ENCODE results near the gene POLD2.
A peak's percentile ranks its signal among the peaks of the same experiment; 100 is the strongest.
"Not testable (repeated sequence)": the region's sequence is repeated elsewhere in the genome, so short reads cannot be mapped to it uniquely, and the experiment has no call there.

The POLD2 gene

DNA sequence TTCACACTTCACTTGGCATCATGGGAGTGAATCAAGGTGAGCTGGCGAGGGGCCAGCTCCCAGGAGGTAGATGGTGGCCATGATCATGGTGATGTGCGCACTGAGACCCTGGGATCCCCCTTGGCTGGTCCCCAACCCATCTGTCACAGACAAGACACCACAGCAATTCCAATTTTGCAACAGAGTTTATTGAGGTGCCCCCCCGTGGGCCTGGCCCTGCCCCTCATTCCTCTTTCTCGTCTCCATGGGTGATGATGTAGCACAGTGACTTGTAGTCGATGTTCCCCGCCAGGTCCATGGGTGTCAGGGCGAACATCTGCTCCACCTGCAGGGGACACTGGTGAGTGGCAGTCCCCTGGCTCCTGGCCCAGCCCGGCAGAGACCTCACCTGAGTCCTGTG lies 15.3 kb upstream of the POLD2 start:
- DNase-seq, result no peak

DNA sequence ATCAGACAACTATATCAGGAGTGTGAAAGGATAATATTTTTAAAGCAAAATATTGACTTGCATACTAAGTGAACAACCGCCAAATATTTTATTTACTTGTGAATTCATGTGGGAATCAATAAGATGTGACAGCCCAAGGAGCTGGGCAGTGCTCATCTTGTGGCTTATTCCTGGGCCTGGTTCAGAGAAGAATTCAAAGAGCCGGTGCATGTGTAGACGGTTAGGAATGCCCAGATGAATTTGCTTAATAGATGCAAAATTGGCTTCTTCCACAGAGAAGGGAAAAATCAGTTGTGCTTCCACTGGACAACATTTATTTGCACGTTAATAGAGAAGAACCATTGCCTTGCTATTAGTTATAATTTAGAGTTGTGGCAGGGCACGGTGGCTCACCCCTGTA lies 13.4 kb upstream of the POLD2 start:
- DNase-seq, result no peak

DNA sequence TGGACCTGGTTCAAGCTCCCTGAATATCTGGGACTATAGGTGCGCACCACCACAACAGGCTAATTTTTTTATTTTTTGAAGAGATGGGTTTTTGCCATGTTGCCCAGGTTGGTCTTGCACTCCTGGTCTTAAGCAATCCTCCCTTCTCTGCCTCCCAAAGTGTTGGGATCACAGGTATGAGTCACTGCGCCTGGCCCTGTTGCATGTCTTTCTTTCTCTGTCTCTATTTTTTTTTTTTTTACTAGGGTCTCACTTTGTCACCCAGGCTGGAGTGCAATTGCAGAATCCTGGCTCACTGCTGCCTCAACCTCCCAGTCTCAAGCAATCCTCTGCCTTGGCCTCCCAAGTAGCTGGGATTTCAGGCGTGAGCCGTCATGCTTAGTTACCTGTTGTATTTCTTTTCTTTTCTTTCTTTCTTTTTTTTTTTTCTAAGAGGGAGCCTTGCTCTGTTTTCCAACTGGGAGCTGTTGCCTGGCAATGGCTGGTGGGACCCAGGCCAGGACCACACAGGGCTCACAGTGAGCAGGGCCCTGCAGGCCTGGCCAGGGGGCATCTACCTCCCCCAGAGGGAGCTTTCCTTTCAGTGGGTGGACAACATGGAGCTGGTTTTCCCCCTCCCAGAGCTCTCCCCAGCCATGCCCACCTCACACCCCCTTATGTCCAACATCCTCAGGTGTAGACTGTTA lies 11.7 kb upstream of the POLD2 start:
- no peak for DNase-seq

DNA sequence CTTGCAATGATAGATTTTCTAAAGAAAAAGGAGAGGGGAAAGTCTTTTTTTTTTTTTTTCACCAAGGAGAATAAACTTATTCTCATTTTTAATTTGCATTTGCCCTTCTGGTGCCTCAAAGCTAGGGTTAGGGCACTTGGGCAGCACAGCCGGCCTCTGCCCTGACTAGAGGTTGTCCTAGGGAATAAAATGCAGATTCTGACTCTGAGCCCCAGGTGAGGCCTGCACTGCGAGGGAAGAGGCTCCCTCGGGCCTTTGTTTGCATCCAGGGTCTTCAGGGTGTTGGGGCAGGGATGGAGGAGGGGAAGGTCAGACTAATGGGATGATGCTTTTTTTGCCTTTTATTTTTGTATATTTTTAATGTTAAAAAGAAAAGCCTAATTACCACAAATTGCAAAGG lies 9.9 kb upstream of the POLD2 start:
- no peak for DNase-seq

DNA sequence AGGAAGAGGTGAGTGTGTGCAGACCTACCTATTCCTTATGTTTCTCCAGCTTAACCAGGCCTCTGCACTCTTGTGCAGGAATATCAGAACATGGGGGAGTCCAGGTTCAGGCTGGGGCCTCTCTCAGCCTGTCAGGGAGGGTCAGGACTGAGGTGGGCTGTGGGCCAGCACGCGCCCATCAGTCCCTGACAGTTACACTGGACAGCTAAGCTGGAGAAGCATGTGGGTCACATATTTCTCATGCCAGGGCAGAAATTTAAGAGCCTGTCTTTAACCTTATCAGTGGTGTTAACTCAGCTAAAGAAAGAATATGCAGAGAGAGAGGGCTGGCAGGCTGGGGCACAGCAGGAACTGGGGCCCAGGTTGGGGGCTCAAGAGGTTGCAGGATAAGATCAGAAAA lies 8.7 kb upstream of the POLD2 start:
- no peak for DNase-seq

DNA sequence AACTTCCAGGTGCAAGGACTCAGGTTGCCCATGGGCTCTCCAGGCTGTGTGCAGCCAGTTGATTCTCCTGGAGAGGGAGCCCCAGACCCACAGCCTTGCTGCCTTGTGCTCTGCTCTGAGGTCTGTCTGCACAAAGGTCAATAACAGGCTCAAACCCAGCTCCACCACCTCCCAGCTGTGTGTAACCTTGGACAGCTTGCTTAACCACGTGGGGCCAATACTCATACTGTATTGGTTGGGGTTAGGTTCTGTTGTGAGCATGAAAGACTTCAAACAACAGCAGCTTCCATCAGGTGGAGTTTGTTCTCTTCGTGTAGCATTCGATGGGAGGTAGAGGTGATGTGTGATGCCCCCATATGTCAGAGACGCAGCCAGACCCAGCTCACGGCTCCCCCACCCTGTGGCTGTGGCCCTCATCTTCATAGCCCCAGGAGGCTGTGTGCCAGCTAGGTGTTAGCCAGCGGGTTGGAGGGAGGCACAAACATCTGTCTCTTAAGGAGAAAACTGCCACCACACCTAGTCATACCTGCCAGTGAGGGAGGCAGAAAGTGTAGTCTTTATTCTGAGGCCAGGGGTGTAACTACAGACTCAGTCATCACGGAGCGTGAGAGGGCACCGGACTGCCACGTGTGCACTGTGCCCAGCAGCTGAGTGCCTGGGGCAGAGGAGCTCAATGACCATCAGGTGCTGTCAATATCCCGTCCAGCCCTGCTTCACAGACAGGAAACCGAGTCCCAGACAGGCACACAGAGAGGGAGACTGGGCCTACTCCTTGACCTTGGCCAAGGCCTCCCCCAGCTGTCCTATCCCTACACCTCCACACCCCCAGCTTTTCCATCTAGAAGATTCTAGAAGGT lies 8.1 kb upstream of the POLD2 start:
- peak in 1 of 2 experiments; percentile 8 for DNase-seq

DNA sequence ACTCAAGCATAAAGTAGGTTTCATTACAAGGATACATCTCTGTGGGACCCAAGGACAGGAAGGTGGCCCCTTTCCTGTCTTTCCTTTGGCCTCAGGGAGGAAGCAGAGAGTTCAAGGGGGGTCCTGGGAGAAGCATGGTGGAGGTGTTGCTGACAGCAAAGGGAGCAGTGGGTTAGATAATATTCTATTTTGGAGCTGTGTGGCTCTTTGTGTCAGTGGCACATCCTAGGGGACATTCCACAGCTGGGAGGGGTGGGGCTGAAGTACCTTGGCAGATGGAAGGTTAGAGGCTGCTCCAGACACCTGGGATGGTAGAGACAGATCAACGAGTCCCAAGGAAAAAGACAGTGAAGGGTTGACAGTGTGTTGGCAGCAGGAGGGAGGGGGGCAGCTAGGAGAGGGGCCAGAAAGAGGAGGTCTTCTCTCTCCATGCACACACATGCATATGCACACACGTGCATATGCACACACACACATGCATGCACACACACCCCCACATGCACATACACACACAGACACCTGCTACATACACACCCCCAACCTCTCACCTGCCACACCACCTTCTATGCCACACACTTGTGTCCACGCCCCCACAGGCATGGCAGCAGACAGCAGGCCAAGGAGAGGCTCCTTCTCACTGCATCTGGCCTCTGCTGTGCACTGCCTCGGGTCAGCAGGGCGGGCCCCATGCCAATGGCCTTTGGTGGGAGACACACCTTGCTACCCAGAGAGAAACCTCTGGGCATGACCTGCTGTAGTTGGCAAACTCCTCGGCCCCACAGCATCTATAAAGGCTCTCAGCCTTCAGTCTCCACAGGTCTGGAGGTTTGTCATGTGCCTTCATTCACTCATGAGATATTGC lies 5.6 kb upstream of the POLD2 start:
- no peak for DNase-seq

DNA sequence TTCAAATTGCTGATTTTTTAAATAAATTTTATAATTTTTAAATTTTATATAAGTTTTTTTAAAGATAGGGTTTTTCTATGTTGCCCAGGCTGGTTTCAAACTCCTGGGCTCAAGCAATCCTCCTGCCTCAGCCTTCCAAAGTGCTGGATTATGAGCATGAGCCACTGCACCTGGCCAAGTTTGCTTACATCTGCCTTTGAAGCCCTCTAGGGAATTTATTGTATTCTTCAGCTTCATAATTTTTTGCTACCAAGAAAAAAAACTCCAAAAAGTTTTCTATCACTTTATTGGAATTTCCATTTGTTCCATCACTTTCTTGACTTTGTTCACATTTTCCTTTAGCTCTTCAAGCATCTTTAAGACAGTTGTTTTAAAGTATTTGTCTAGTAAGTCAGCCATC lies 3.8 kb upstream of the POLD2 start:
- DNase-seq, result no peak

DNA sequence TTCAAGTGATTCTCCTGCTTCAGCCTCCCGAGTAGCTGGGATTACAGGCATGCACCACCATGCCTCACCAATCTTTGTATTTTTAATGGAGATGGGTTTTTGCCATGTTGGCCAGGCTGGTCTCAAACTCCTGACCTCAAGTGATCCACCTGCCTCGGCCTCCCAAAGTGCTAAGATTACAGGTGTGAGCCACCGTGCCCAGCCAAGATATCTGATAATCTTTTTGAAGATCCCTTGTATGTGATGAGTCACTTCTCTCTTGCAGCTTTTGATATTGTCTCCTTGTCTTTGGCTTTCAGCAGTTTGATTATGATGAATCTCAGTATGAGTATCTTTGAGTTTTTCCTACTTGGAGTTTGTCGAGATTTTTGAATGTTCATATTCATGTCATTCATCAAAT lies 3.2 kb upstream of the POLD2 start:
- not testable (repeated sequence) for DNase-seq

DNA sequence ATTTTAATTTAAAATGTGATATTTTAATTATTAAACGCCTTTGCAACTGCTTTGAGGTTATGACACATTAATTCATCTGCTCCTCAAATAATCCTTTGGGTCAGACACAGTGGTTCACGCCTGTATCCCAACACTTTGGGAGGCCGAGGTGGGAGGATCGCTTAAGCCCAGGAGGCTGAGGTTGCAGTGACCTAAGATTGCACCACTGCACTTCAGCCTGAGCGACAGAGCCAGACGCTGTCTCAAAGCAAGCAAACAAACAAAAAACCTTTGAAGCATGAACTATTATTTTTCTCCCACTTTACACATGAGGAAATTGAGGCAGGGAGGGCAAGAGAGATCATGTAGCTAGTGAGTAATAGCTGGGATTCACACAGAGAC lies 1.5 kb upstream of the POLD2 start:
- DNase-seq, result no peak

DNA sequence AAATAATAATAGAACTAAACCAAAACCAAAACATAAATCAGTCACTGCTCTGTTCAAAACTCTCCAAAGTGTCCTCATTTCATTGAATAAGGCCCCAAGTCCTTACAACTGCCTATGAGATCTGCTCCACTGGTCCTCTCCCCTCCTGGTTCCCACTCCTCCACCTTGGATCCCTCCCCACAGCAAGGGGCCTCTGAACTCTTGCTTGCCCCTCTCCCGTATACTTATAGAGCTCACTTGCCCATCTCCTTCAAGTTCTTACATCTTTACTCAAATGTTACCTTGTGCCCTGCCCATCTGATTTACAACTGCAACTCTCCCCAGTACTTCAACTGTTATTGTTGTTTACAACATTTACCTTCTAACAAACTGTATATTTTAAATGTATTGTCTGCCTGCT lies 819 bp downstream of the POLD2 start:
- peak; percentile 32 to 38 for DNase-seq

DNA sequence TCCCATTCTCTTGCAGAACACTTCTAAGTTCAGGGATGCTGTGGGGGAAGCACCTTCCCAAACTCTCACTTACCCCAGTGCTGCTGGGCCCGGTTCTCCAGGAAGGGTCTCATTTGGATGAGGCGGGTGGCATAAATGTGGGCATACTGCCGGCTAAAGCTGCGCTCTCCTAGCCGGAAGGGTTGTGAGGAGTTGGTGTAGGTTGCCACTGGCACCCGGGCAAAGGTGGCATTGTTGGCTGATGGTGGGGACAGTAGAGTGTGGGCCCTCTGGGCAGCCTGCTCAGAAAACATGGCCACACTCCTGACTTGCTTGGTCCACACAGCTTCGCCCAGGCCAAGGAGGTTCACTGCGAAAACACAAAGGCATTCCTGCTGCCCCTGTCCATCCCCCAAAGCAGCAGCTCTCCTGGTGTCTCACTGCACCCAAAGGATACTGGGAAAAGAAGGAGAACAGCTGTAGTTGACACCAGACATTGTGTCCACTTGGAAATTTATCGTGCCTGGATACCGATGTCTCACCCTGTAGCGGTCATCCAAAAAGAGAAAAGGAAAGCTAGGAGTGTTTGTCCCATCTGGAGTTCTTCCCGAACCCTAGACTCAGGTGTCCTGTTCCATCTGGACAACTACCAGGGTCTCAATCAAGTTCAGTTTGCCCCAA lies 1.5 kb downstream of the POLD2 start:
- DNase-seq, result no peak

DNA sequence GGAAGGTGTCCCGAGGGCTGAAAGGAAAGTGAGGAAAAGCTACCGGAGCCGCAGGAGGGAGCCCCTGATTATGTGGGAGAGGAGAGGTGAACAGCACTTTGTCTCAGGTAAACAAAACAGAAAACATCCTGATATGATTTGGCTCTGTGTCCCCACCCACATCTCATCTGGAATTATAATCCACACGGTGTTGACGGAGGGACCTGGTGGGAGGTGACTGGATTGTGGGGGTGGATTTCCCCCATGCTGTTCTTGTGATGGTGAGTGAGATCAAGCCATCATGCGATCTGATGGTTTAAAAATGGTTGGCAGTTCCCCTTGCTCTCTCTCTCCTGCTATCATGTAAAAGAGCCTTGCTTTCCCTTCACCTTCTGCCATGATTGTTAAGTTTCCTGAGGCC lies 3.0 kb downstream of the POLD2 start:
- no peak for DNase-seq

DNA sequence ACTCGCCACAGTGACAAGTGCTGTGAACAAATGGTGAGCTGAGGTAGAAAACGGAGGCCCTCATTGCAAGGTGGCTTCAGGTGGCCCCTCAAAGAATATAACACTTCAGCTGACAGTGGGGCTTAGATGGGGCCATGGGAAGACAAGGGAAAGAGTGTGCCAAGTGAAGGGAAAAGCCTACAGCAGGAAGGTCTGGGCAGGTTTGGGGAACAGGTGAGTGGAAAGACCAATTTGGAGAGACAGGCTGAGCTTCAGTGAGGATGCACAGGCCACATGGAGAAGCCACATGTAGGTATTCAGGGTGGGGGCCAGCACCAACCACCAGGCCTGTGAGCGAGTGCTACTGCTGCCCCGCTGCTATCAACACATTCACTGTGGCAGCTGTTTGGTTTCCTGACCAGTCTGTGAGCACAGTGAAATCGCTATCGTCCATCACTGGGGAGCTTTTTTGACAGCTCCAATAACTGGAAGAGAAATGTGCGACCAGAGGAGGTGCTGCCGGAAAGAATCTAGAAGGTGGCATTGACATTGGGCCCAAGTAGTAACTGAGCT lies 3.4 kb downstream of the POLD2 start:
- DNase-seq, result no peak

DNA sequence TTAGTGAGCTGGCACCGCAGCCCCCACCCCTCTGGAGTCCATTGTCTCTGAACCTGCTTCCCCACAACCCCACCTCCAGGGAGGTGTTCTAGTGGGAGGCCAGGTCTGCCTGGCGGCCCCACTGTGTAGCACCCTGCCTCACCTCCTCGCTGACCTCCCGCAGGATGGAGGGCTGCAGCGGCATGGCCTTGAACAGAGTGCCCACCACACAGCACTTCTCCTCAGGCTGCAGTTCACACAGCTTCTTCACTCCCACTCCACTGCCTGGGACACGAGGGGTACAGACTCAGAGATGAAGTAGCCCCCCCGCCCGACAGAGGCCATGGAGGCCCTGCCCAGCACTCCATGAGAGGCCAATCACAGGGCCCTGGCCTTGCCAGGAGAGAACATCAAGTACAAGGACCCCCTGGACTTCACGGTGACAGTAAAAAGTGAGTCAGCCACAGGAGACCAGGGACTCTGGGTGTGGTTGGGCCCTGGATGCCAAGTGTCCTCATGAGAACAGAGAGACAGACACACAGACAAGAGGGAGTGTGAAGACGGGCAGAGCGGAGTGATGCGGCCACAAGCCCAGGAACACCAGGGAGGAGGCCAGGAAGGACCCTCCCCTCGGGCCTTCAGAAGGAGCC lies 5.4 kb downstream of the POLD2 start:
- DNase-seq, result no peak

DNA sequence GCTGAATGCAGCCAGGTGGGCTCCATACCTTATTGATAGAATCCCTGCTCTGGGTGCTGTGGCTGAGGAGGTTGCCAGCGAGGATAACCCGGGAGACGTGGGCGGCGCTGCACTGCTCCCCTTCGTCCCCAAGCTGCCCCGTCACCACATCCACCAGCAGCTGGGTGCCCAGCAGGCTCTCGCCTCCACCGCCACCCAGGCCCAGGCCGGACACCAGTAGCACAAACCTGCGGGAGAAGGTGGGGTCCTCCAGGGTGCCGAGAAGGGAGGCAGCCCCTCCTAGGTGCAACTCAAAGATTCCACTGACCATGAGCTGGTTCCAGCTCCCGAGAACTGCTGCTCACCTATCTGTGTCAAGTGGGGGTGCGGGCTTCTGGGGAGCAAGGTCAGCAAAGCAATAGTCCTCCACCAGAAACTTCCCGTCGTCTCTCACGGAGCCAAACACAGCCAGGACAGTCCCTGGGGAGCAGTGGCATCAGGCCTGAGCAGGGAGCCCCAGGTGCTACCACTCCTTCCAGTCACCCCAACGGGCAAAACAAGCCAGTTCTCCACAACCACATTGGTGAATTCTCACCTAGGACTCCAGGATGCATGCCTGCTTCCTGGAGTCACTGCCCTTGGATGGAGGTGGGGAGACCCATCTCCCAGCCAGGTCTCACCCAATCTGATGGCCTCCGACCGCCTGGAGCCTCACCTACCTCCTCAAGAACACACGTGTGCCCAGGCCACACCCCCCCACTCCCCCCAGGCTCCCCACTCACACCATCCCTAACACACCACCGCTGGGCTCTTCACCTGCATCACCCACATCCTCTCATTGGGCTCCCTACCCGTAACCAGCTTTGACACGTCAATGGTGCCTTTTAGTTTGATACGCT lies 6.3 kb downstream of the POLD2 start:
- DNase-seq, result no peak

DNA sequence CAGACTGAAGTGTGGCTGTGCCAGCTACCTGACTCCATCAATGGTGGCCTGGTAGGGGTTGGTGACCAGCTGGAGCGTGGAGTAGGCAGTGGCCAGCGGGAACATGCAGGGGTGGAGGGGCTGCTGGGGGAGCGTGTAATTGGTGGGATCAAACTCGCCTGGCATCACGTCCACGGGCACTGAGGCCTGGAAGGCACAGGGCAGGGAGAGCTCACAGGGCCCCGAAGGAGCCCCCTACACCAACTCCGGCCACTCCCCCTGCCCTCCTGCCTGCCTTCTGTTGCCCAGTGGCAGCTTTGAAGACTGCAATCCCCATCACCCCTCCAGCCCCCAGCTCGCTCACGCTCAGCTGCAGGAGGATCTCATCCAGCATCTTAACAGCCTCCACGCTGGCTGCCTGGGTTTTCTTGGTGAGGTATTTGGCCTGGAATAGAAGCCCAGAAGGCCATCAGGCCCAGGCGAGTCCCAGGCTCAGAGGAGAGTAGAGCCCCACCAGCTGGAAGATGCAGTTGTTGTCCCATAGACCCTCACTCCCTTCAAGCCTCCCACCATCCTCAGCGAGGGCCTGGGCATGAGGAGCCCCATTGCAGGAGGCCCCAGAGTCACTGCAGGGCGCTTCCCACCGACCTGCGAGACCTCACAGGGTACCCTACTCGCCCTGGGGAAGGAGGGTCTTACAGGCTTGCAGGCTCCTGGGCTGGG lies 7.1 kb downstream of the POLD2 start:
- no peak for DNase-seq

DNA sequence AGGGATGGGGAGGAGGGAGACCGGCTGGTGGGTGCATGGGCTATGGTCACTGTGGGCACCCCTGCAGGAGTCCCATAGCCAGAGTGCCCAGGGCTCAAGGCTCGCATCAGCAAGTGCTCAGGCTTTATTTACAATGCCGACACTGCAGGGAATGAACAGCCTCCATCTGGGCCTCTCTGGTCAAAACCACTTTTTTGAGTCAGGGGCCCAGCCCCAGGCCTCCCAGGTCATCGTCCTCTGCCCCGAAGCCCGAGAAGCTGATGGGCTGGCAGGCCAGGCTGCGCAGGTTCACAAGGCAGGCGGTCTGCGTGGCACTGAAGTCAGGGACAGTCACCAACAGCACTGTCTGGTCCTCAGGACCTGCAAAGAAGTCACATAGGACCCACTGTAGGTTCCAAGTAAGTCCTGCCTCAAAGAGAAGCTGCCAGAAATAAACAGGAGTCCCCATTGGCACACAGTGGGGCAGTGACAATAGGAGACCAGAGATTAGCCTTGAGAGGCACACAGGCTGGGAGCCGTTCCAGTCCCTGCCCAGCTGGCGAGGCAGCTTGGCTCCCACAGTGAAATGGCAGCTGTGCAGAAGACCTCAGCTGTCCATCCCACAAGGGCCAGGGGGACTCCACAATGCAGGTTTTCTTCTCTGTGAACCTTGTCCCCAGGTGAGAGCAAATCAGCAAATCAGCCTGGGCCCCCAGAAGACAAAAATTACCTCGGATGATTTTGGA lies 8.6 kb downstream of the POLD2 start:
- DNase-seq, result no peak

DNA sequence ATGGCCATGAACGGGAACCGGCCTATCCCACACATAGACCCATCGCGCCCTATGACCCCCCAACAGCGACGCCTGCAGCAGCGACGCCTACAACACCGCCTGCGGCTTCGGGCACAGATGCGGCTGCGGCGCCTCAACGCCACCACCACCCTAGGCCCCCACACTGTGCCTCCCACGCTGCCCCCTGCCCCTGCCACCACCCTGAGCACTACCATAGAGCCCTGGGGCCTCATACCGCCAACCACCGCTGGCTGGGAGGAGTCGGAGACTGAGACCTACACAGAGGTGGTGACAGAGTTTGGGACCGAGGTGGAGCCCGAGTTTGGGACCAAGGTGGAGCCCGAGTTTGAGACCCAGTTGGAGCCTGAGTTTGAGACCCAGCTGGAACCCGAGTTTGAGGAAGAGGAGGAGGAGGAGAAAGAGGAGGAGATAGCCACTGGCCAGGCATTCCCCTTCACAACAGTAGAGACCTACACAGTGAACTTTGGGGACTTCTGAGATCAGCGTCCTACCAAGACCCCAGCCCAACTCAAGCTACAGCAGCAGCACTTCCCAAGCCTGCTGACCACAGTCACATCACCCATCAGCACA lies 9.5 kb downstream of the POLD2 start:
- DNase-seq, result no peak

Measured in Kasumi-1 (cell line).